GM23338 (cell line): Measurements from ENCODE around the gene BCAM. TPM values are rescaled to one million over a fixed set of nuclear protein-coding genes. Genes with fewer than 3 reads are reported as not detected.
A peak's percentile ranks its signal among the peaks of the same experiment; 100 is the strongest.

ENCODE experiments used
- ATAC-seq: fragments of 200-7000 bp; cut with Tn5 transposase; 3 replicates; pipeline ENCODE4 v1.9.1; 2020
- DNase-seq: peaks from one replicate; pipeline ENCODE4 v3.0.0-alpha.2; 2015; ENCODE audit warnings: low spot score
- H2AFZ ChIP-seq: fragments of 200-600 bp; sonication (generic); 2 replicates; pipeline ENCODE4 v1.8.0; 2016; ENCODE audit warnings: antibody characterized with exemption, mild to moderate bottlenecking, moderate library complexity
- H3F3A ChIP-seq: fragments of 200-600 bp; sonication (generic); replicated peaks from 2 replicates; pipeline ENCODE4 v1.8.0; 2017; ENCODE audit warnings: antibody characterized with exemption, mixed run types, low read depth
- H3K27ac ChIP-seq: fragments of 200-600 bp; sonication (generic); 2 replicates; pipeline ENCODE4 v1.6.1; 2016; ENCODE audit warnings: low read depth
- H3K27me3 ChIP-seq: fragments of 200-600 bp; sonication (generic); 2 replicates; pipeline ENCODE4 v1.8.0; 2016; ENCODE audit warnings: mild to moderate bottlenecking, mixed run types, moderate library complexity; ENCODE audit not compliant: insufficient read depth
- H3K36me3 ChIP-seq: fragments of 200-600 bp; sonication (generic); 2 replicates; pipeline ENCODE4 v1.8.0; 2016; ENCODE audit warnings: mild to moderate bottlenecking; ENCODE audit not compliant: insufficient read depth
- H3K4me1 ChIP-seq: fragments of 200-600 bp; sonication (generic); 2 replicates; pipeline ENCODE4 v1.8.0; 2016; ENCODE audit warnings: mild to moderate bottlenecking, moderate library complexity; ENCODE audit not compliant: insufficient read depth
- H3K4me2 ChIP-seq: fragments of 200-600 bp; sonication (generic); 2 replicates; pipeline ENCODE4 v1.7.1; 2017; ENCODE audit warnings: mixed run types
- H3K4me3 ChIP-seq: fragments of 200-600 bp; sonication (generic); 2 replicates; pipeline ENCODE4 v1.6.1; 2016; ENCODE audit warnings: mixed run types
- H3K79me2 ChIP-seq: fragments of 200-600 bp; sonication (generic); replicated peaks from 2 replicates; pipeline ENCODE4 v1.8.0; 2017; ENCODE audit warnings: mild to moderate bottlenecking; ENCODE audit not compliant: insufficient read depth
- H3K9me2 ChIP-seq: fragments of 200-600 bp; sonication (generic); 2 replicates; pipeline ENCODE4 v1.8.0; 2017; ENCODE audit not compliant: insufficient read depth
- H4K20me1 ChIP-seq: fragments of 200-600 bp; sonication (generic); replicated peaks from 2 replicates; pipeline ENCODE4 v1.8.0; 2017; ENCODE audit warnings: mild to moderate bottlenecking; ENCODE audit not compliant: insufficient read depth
- H3K27ac Mint-ChIP-seq: 2 replicates; pipeline ENCODE4 v1.8.0; 2020; ENCODE audit warnings: inconsistent platforms, mild to moderate bottlenecking, moderate library complexity, mixed read lengths
- H3K27me3 Mint-ChIP-seq: 3 replicates; pipeline ENCODE4 v1.8.0; 2022; ENCODE audit warnings: low read depth, mild to moderate bottlenecking, moderate library complexity, mixed read lengths, inconsistent platforms; ENCODE audit not compliant: insufficient read depth, poor library complexity
- H3K36me3 Mint-ChIP-seq: 3 replicates; pipeline ENCODE4 v1.8.0; 2021; ENCODE audit warnings: low read depth, mild to moderate bottlenecking, inconsistent platforms, moderate library complexity, mixed read lengths
- H3K4me1 Mint-ChIP-seq: 3 replicates; pipeline ENCODE4 v1.8.0; 2020; ENCODE audit warnings: mild to moderate bottlenecking, inconsistent platforms, mixed read lengths
- H3K4me3 Mint-ChIP-seq: 3 replicates; pipeline ENCODE4 v1.8.0; 2021; ENCODE audit warnings: moderate library complexity, mild to moderate bottlenecking, inconsistent platforms, mixed read lengths
- H3K9me3 Mint-ChIP-seq: 3 replicates; pipeline ENCODE4 v1.8.0; 2020; ENCODE audit warnings: moderate library complexity, mild to moderate bottlenecking, inconsistent platforms, mixed read lengths
- CREB1 ChIP-seq: fragments of 250-450 bp; sonication (Bioruptor Pico); IDR thresholded peaks from 2 replicates; pipeline ENCODE4 v1.5.0; 2020; ENCODE audit warnings: low read depth, mild to moderate bottlenecking, moderate library complexity
- EZH2 ChIP-seq: fragments of 200-600 bp; sonication (generic); IDR thresholded peaks from one replicate; pipeline ENCODE4 v1.8.0; 2017; ENCODE audit warnings: antibody characterized with exemption, mild to moderate bottlenecking, low read depth; ENCODE audit not compliant: unreplicated experiment
- EZH2phosphoT487 ChIP-seq: fragments of 200-600 bp; sonication (generic); IDR thresholded peaks from one replicate; pipeline ENCODE4 v1.8.1; 2018; ENCODE audit warnings: antibody characterized with exemption; ENCODE audit not compliant: unreplicated experiment
- JUNB ChIP-seq: IDR thresholded peaks from one replicate; pipeline ENCODE4 v1.6.1; 2016; ENCODE audit warnings: antibody characterized with exemption; ENCODE audit not compliant: unreplicated experiment
- NANOG ChIP-seq: IDR thresholded peaks from 2 replicates; pipeline ENCODE4 v1.6.1; 2016; ENCODE audit warnings: antibody characterized with exemption, borderline replicate concordance
- POLR2AphosphoS5 ChIP-seq: IDR thresholded peaks from 2 replicates; pipeline ENCODE4 v1.6.1; 2016; ENCODE audit warnings: antibody characterized with exemption, low read depth
- STAT1 ChIP-seq: IDR thresholded peaks from one replicate; pipeline ENCODE4 v1.6.1; 2016; ENCODE audit warnings: antibody characterized with exemption; ENCODE audit not compliant: unreplicated experiment
- ZNF114 ChIP-seq: fragments of 250-450 bp; sonication (Bioruptor Pico); IDR thresholded peaks from 2 replicates; pipeline ENCODE4 v1.5.0; 2020; ENCODE audit warnings: mild to moderate bottlenecking, moderate library complexity
- ZNF331 ChIP-seq: fragments of 250-450 bp; sonication (Bioruptor Pico); IDR thresholded peaks from 2 replicates; pipeline ENCODE4 v1.5.0; 2020; ENCODE audit warnings: low read depth, mild to moderate bottlenecking, moderate library complexity
- polyA plus RNA-seq: library from polyadenylated mRNA; unstranded; fragments of >200 nt; fragmentation: Nextera tagmentation; extraction: Ambion mirVana; gene quantifications from 2 replicates; pipeline ENCODE4 v1.2.1, GENCODE V29; 2016
- total RNA-seq: library from RNA; depleted of rRNA; stranded (reverse); fragments of >200 nt; shearing (Covaris generic); gene quantifications from 2 replicates; pipeline ENCODE4 v1.2.3, GENCODE V29; 2014
- TF ChIP-seq, protein P1 (sequence below): IDR thresholded peaks from 2 replicates; pipeline ENCODE4 v1.6.1; 2016; ENCODE audit warnings: antibody characterized with exemption
- TF ChIP-seq, protein P2 (sequence below): fragments of 250-450 bp; sonication (Bioruptor Pico); IDR thresholded peaks from 2 replicates; pipeline ENCODE4 v1.5.0; 2020; ENCODE audit warnings: mild to moderate bottlenecking, moderate library complexity
- TF ChIP-seq, protein P3 (sequence below), 2 experiments: fragments of 200-600 bp in 1 of 2; sonication (generic) in 1 of 2; conservative IDR thresholded peaks; 2 replicates each; pipeline versions ENCODE4 v1.5.1 to v1.6.1; 2016 to 2017; ENCODE audit warnings: antibody characterized with exemption in 2 of 2, low read depth in 2 of 2, mild to moderate bottlenecking in 2 of 2, moderate library complexity in 1 of 2
- TF ChIP-seq, protein P4 (sequence below): IDR thresholded peaks from one replicate; pipeline ENCODE4 v1.6.1; 2018; ENCODE audit warnings: antibody characterized with exemption; ENCODE audit not compliant: unreplicated experiment

The BCAM gene
- total and polyA plus RNA-seq, 2 experiments from 2014 or later = 33.3 to 100 TPM

DNA sequence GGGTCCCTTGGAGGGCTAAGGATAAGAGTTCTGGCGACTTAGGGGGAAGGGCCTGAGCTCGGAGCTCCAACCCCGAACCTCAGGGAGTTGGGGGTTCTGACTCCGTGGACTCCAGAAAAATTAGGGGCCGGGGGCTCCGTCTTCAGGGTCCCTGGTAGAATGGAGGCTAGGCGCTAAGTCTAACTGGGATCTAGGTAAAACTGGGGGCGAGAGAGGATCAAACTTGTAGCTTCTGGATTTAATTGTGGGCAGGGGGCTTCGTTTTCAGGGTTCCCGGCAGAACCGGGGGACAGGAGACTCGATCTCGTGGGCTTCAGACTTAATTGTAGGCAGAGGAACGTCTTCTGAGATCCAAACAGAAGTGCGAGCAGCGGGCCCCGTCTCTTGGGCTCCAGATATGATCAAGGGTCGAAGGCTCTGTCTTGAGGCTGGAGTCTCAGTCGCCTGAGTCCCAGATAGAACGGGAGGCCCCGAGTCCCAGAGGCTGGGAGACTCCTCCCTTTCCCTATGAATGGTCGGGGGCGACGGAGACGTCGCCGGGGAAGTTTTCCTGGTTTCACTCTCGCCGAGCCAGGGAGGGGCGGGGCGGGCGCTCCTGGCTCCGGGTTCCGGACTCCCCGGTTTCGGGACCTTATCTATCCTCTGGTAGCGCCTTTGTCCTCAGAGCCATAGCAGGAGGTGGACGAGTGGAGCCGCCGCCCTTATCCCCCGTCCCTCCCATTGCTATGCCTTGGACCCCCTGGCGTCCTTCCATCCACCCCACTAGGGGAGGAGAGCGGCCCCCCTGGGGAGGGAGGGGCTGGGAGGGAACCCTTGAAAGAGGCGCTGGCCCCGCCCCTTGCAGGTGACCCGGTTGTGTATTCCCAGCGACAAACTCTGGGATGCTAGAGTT is 38.5 kb downstream of the BCAM start:
- peak overlapping the region; percentile 100 for H3K4me2 ChIP-seq
- Mint-ChIP-seq H3K9me3 (peaks cover 3% of the 10 kb centered on the region; the same call in 2 of the 3 replicates), H3K36me3 (peaks cover 22% of the 10 kb centered on the region; the same call in 2 of the 3 replicates), H3K27ac (peak overlapping the region; percentile 97), H3K4me1 (peaks cover 30% of the 10 kb centered on the region), H3K27me3 (peaks cover 42% of the 10 kb centered on the region), H3K4me3 (peak overlapping the region; percentile 96)
- H3K9me2 ChIP-seq = no peaks in the 10 kb centered on the region
- DNase-seq = peak; percentile 85
- no peak for TF ChIP-seq ZNF114 (CRISPR knock-in tag)
- TF ChIP-seq, protein P1, sequence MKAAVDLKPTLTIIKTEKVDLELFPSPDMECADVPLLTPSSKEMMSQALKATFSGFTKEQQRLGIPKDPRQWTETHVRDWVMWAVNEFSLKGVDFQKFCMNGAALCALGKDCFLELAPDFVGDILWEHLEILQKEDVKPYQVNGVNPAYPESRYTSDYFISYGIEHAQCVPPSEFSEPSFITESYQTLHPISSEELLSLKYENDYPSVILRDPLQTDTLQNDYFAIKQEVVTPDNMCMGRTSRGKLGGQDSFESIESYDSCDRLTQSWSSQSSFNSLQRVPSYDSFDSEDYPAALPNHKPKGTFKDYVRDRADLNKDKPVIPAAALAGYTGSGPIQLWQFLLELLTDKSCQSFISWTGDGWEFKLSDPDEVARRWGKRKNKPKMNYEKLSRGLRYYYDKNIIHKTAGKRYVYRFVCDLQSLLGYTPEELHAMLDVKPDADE = no peak
- no peak; the same call in 1 of the 2 replicates for TF ChIP-seq POLR2AphosphoS5
- TF ChIP-seq ZNF331 = no peak
- TF ChIP-seq JUNB = no peak
- no peak for TF ChIP-seq EZH2
- no peak for TF ChIP-seq NANOG
- TF ChIP-seq STAT1 = no peak
- TF ChIP-seq, protein P2, sequence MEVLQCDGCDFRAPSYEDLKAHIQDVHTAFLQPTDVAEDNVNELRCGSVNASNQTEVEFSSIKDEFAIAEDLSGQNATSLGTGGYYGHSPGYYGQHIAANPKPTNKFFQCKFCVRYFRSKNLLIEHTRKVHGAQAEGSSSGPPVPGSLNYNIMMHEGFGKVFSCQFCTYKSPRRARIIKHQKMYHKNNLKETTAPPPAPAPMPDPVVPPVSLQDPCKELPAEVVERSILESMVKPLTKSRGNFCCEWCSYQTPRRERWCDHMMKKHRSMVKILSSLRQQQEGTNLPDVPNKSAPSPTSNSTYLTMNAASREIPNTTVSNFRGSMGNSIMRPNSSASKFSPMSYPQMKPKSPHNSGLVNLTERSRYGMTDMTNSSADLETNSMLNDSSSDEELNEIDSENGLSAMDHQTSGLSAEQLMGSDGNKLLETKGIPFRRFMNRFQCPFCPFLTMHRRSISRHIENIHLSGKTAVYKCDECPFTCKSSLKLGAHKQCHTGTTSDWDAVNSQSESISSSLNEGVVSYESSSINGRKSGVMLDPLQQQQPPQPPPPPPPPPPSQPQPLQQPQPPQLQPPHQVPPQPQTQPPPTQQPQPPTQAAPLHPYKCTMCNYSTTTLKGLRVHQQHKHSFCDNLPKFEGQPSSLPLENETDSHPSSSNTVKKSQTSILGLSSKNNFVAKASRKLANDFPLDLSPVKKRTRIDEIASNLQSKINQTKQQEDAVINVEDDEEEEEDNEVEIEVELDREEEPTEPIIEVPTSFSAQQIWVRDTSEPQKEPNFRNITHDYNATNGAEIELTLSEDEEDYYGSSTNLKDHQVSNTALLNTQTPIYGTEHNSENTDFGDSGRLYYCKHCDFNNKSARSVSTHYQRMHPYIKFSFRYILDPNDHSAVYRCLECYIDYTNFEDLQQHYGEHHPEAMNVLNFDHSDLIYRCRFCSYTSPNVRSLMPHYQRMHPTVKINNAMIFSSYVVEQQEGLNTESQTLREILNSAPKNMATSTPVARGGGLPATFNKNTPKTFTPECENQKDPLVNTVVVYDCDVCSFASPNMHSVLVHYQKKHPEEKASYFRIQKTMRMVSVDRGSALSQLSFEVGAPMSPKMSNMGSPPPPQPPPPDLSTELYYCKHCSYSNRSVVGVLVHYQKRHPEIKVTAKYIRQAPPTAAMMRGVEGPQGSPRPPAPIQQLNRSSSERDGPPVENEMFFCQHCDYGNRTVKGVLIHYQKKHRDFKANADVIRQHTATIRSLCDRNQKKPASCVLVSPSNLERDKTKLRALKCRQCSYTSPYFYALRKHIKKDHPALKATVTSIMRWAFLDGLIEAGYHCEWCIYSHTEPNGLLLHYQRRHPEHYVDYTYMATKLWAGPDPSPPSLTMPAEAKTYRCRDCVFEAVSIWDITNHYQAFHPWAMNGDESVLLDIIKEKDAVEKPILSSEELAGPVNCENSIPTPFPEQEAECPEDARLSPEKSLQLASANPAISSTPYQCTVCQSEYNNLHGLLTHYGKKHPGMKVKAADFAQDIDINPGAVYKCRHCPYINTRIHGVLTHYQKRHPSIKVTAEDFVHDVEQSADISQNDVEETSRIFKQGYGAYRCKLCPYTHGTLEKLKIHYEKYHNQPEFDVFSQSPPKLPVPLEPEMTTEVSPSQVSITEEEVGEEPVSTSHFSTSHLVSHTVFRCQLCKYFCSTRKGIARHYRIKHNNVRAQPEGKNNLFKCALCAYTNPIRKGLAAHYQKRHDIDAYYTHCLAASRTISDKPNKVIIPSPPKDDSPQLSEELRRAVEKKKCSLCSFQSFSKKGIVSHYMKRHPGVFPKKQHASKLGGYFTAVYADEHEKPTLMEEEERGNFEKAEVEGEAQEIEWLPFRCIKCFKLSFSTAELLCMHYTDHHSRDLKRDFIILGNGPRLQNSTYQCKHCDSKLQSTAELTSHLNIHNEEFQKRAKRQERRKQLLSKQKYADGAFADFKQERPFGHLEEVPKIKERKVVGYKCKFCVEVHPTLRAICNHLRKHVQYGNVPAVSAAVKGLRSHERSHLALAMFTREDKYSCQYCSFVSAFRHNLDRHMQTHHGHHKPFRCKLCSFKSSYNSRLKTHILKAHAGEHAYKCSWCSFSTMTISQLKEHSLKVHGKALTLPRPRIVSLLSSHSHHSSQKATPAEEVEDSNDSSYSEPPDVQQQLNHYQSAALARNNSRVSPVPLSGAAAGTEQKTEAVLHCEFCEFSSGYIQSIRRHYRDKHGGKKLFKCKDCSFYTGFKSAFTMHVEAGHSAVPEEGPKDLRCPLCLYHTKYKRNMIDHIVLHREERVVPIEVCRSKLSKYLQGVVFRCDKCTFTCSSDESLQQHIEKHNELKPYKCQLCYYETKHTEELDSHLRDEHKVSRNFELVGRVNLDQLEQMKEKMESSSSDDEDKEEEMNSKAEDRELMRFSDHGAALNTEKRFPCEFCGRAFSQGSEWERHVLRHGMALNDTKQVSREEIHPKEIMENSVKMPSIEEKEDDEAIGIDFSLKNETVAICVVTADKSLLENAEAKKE (CRISPR knock-in tag) = no peak
- TF ChIP-seq CREB1 (CRISPR knock-in tag) = no peak
- TF ChIP-seq EZH2phosphoT487 = no peak
- TF ChIP-seq, protein P3, sequence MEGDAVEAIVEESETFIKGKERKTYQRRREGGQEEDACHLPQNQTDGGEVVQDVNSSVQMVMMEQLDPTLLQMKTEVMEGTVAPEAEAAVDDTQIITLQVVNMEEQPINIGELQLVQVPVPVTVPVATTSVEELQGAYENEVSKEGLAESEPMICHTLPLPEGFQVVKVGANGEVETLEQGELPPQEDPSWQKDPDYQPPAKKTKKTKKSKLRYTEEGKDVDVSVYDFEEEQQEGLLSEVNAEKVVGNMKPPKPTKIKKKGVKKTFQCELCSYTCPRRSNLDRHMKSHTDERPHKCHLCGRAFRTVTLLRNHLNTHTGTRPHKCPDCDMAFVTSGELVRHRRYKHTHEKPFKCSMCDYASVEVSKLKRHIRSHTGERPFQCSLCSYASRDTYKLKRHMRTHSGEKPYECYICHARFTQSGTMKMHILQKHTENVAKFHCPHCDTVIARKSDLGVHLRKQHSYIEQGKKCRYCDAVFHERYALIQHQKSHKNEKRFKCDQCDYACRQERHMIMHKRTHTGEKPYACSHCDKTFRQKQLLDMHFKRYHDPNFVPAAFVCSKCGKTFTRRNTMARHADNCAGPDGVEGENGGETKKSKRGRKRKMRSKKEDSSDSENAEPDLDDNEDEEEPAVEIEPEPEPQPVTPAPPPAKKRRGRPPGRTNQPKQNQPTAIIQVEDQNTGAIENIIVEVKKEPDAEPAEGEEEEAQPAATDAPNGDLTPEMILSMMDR (conservative IDR thresholded peaks at IDR 0.05; ENCODE audit: low read depth in 2 of 2) = no peak
- TF ChIP-seq, protein P4, sequence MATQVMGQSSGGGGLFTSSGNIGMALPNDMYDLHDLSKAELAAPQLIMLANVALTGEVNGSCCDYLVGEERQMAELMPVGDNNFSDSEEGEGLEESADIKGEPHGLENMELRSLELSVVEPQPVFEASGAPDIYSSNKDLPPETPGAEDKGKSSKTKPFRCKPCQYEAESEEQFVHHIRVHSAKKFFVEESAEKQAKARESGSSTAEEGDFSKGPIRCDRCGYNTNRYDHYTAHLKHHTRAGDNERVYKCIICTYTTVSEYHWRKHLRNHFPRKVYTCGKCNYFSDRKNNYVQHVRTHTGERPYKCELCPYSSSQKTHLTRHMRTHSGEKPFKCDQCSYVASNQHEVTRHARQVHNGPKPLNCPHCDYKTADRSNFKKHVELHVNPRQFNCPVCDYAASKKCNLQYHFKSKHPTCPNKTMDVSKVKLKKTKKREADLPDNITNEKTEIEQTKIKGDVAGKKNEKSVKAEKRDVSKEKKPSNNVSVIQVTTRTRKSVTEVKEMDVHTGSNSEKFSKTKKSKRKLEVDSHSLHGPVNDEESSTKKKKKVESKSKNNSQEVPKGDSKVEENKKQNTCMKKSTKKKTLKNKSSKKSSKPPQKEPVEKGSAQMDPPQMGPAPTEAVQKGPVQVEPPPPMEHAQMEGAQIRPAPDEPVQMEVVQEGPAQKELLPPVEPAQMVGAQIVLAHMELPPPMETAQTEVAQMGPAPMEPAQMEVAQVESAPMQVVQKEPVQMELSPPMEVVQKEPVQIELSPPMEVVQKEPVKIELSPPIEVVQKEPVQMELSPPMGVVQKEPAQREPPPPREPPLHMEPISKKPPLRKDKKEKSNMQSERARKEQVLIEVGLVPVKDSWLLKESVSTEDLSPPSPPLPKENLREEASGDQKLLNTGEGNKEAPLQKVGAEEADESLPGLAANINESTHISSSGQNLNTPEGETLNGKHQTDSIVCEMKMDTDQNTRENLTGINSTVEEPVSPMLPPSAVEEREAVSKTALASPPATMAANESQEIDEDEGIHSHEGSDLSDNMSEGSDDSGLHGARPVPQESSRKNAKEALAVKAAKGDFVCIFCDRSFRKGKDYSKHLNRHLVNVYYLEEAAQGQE = no peak
- H2AFZ ChIP-seq = no peak overlapping the region
- ATAC-seq = peak; percentile 6
- peaks cover 29% of the 10 kb centered on the region for H4K20me1 ChIP-seq
- peaks cover 25% of the 10 kb centered on the region for H3F3A ChIP-seq
- H3K4me1 ChIP-seq = peaks cover 25% of the 10 kb centered on the region
- peaks cover 7% of the 10 kb centered on the region; the same call in 1 of the 2 replicates for H3K27me3 ChIP-seq
- H3K36me3 ChIP-seq = no peaks in the 10 kb centered on the region
- peak overlapping the region; percentile 99 for H3K4me3 ChIP-seq
- H3K79me2 ChIP-seq = peaks cover 61% of the 10 kb centered on the region
- peak overlapping the region; percentile 100 for H3K27ac ChIP-seq
